HepG2 (cell line): ENCODE data around the gene ORC6. TPM values are rescaled to one million over a fixed set of nuclear protein-coding genes. Genes with fewer than 3 reads are reported as not detected.

ENCODE experiments used
- ATF7 ChIP-seq, 2 experiments: fragments of 450-650 bp in 1 of 2; sonication (generic) in 1 of 2; formaldehyde crosslinking in 1 of 2; IDR thresholded peaks; 2 replicates each; pipeline versions ENCODE4 v1.4.0 to v1.6.1; 2016 to 2020; ENCODE audit warnings: antibody characterized with exemption in 1 of 2, mild to moderate bottlenecking in 1 of 2, missing genetic modification reagents in 1 of 2
- DRAP1 ChIP-seq: IDR thresholded peaks from 2 replicates; pipeline ENCODE4 v1.6.1; 2016; ENCODE audit warnings: missing genetic modification reagents, missing compliant biosample characterization
- HMG20A ChIP-seq: IDR thresholded peaks from 2 replicates; pipeline ENCODE4 v1.6.1; 2016; ENCODE audit warnings: borderline replicate concordance
- JUND ChIP-seq: sonication (generic); formaldehyde crosslinking; IDR thresholded peaks from 2 replicates; pipeline ENCODE4 v1.8.0; 2022; ENCODE audit warnings: mild to moderate bottlenecking, missing genetic modification reagents
- KAT8 ChIP-seq: IDR thresholded peaks from 2 replicates; pipeline ENCODE4 v1.6.1; 2016; ENCODE audit warnings: missing genetic modification reagents, missing compliant biosample characterization
- MAFK ChIP-seq, 2 experiments: IDR thresholded peaks in 1 of 2; conservative IDR thresholded peaks in 1 of 2; 2 replicates each; pipeline ENCODE4 v1.6.1; 2011; ENCODE audit warnings: improper control_type of control experiment in 2 of 2, low read length in 2 of 2
- MEIS2 ChIP-seq: sonication (generic); formaldehyde crosslinking; IDR thresholded peaks from 2 replicates; pipeline ENCODE4 v1.9.0; 2021; ENCODE audit warnings: mild to moderate bottlenecking, missing genetic modification reagents
- PBX3 ChIP-seq: sonication (generic); formaldehyde crosslinking; IDR thresholded peaks from 2 replicates; pipeline ENCODE4 v1.8.1; 2023; ENCODE audit warnings: missing genetic modification reagents, inconsistent platforms, borderline replicate concordance
- PPARG ChIP-seq: conservative IDR thresholded peaks from 2 replicates; pipeline ENCODE4 v1.6.1; 2016; ENCODE audit warnings: missing biosample characterization, missing genetic modification reagents
- PRPF4 ChIP-seq: fragments of 200-400 bp; formaldehyde crosslinking; IDR thresholded peaks from 2 replicates; pipeline ENCODE4 v1.6.1; 2016; ENCODE audit warnings: low read length, low read depth; ENCODE audit not compliant: poor library complexity, severe bottlenecking
- SMC3 ChIP-seq: IDR thresholded peaks from 2 replicates; pipeline ENCODE4 v1.6.1; 2011; ENCODE audit warnings: low read length, improper control_type of control experiment
- TAF15 ChIP-seq: fragments of 200-400 bp; formaldehyde crosslinking; IDR thresholded peaks from one replicate; pipeline ENCODE4 v1.6.1; 2018; ENCODE audit warnings: mild to moderate bottlenecking, low read depth, low read length; ENCODE audit not compliant: poor library complexity, severe bottlenecking
- YEATS4 ChIP-seq: sonication (generic); formaldehyde crosslinking; IDR thresholded peaks from 2 replicates; pipeline ENCODE4 v1.4.0; 2020; ENCODE audit warnings: missing genetic modification reagents, borderline replicate concordance
- ZBTB21 ChIP-seq: sonication (generic); formaldehyde crosslinking; IDR thresholded peaks from 2 replicates; pipeline ENCODE4 v1.4.0; 2020; ENCODE audit warnings: missing genetic modification reagents
- ZBTB49 ChIP-seq: sonication (generic); formaldehyde crosslinking; IDR thresholded peaks from 2 replicates; pipeline ENCODE4 v1.4.0; 2020; ENCODE audit warnings: missing genetic modification reagents, borderline replicate concordance
- ZNF205 ChIP-seq: IDR thresholded peaks from 2 replicates; pipeline ENCODE4 v1.6.1; 2018; ENCODE audit warnings: missing biosample characterization, missing genetic modification reagents
- ZNF317 ChIP-seq: sonication (generic); formaldehyde crosslinking; IDR thresholded peaks from 2 replicates; pipeline ENCODE4 v1.5.0; 2020; ENCODE audit warnings: mild to moderate bottlenecking, missing genetic modification reagents
- ZNF432 ChIP-seq: sonication (generic); formaldehyde crosslinking; IDR thresholded peaks from 2 replicates; pipeline ENCODE4 v1.5.0; 2020; ENCODE audit warnings: missing genetic modification reagents, mild to moderate bottlenecking, borderline replicate concordance
- ZNF451 ChIP-seq: sonication (generic); formaldehyde crosslinking; IDR thresholded peaks from 2 replicates; pipeline ENCODE4 v1.5.0; 2020; ENCODE audit warnings: mild to moderate bottlenecking, missing genetic modification reagents
- ZNF530 ChIP-seq: sonication (generic); formaldehyde crosslinking; IDR thresholded peaks from 2 replicates; pipeline ENCODE4 v1.5.0; 2020; ENCODE audit warnings: low read depth, mild to moderate bottlenecking, missing genetic modification reagents
- ZNF558 ChIP-seq: sonication (generic); formaldehyde crosslinking; IDR thresholded peaks from 2 replicates; pipeline ENCODE4 v1.9.0; 2022; ENCODE audit warnings: mild to moderate bottlenecking, missing genetic modification reagents, borderline replicate concordance
- ZNF567 ChIP-seq: sonication (generic); formaldehyde crosslinking; IDR thresholded peaks from 2 replicates; pipeline ENCODE4 v1.8.1; 2023; ENCODE audit warnings: mild to moderate bottlenecking, missing genetic modification reagents, borderline replicate concordance
- ZNF678 ChIP-seq: sonication (generic); formaldehyde crosslinking; IDR thresholded peaks from 2 replicates; pipeline ENCODE4 v1.4.0; 2020; ENCODE audit warnings: mild to moderate bottlenecking, missing genetic modification reagents
- ZNF703 ChIP-seq: sonication (generic); formaldehyde crosslinking; IDR thresholded peaks from 2 replicates; pipeline ENCODE4 v1.5.1; 2020; ENCODE audit warnings: missing genetic modification reagents, mild to moderate bottlenecking, moderate library complexity, borderline replicate concordance
- ZSCAN29 ChIP-seq: sonication (generic); formaldehyde crosslinking; conservative IDR thresholded peaks from 2 replicates; pipeline ENCODE4 v1.4.0; 2020; ENCODE audit warnings: mild to moderate bottlenecking, missing genetic modification reagents
- polyA plus RNA-seq, 8 experiments: library from polyadenylated mRNA; depleted of rRNA in 3 of 8; stranded (reverse) in 7 of 8; unstranded in 1 of 8; fragments of >200 nt; fragmentation: Illumina TruSeq in 4 of 8; extraction: Trizol in 4 of 8; gene quantifications; 2 replicates each; pipeline versions ENCODE4 v1.2.1 to v1.2.3, GENCODE V29; 2011 to 2016; ENCODE audit warnings: low read depth in 4 of 8, missing spikeins in 1 of 8, mixed read lengths in 1 of 8; ENCODE audit not compliant: insufficient read depth in 1 of 8
- total RNA-seq, 5 experiments: library from RNA; depleted of rRNA; stranded (reverse); fragments of >200 nt; fragmentation: Illumina TruSeq; extraction: Trizol; gene quantifications; 2 replicates each; pipeline ENCODE4 v1.2.3, GENCODE V29; 2016; ENCODE audit warnings: low read depth in 1 of 5

ORC6 gene
- total and polyA plus RNA-seq, 2 of the 13 experiments (the other 11 are each of a cell fraction or from before 2014, with no cell fraction given), result 34.2 to 69.8 TPM

- TF ChIP-seq YEATS4 (CRISPR knock-in tag) (peak; percentile 45), ZBTB49 (CRISPR knock-in tag) (no peak), ZNF451 (CRISPR knock-in tag) (0 out of 2 replicates have a peak, but pooled peaks have one; percentile 36), ZBTB21 (CRISPR knock-in tag) (no peak), ZNF567 (CRISPR knock-in tag) (peak; percentile 21; the same call in 1 of the 2 replicates), ZNF678 (CRISPR knock-in tag) (no peak; the same call in 1 of the 2 replicates), PBX3 (CRISPR knock-in tag) (no peak; the same call in 1 of the 2 replicates), ZNF530 (CRISPR knock-in tag) (no peak), ZNF205 (CRISPR knock-in tag) (peak; percentile 36; the same call in 1 of the 2 replicates), ZNF317 (CRISPR knock-in tag) (no peak), PRPF4 (no peak), ZNF432 (CRISPR knock-in tag) (no peak), PPARG (CRISPR knock-in tag) (no peak), JUND (CRISPR knock-in tag) (no peak), ZNF558 (peak; percentile 63; the same call in 1 of the 2 replicates), TAF15 (no peak), MAFK (conservative IDR thresholded peaks at IDR 0.05 in 1 of 2, IDR thresholded peaks at IDR 0.05 in 1 of 2; ENCODE audit: low read length in 2 of 2) (no peak), HMG20A (CRISPR knock-in tag) (no peak), KAT8 (CRISPR knock-in tag) (no peak; the same call in 1 of the 2 replicates), MEIS2 (CRISPR knock-in tag) (0 out of 2 replicates have a peak, but pooled peaks have one; percentile 13), DRAP1 (CRISPR knock-in tag) (0 out of 2 replicates have a peak, but pooled peaks have one; percentile 12), ATF7 (IDR thresholded peaks at IDR 0.05) (no peak), ATF7 (CRISPR knock-in tag; IDR thresholded peaks at IDR 0.05) (0 out of 2 replicates have a peak, but pooled peaks have one; percentile 11), SMC3 (0 out of 2 replicates have a peak, but pooled peaks have one; percentile 24), ZNF703 (CRISPR knock-in tag) (no peak; the same call in 1 of the 2 replicates), ZSCAN29 (CRISPR knock-in tag) (peak; percentile 100)
These were observed at the start of gene ORC6 (continued) for GRCh38 chr16:46689365-46690280.
